Measurements from ENCODE around the gene CPNE4.

The CPNE4 gene

DNA sequence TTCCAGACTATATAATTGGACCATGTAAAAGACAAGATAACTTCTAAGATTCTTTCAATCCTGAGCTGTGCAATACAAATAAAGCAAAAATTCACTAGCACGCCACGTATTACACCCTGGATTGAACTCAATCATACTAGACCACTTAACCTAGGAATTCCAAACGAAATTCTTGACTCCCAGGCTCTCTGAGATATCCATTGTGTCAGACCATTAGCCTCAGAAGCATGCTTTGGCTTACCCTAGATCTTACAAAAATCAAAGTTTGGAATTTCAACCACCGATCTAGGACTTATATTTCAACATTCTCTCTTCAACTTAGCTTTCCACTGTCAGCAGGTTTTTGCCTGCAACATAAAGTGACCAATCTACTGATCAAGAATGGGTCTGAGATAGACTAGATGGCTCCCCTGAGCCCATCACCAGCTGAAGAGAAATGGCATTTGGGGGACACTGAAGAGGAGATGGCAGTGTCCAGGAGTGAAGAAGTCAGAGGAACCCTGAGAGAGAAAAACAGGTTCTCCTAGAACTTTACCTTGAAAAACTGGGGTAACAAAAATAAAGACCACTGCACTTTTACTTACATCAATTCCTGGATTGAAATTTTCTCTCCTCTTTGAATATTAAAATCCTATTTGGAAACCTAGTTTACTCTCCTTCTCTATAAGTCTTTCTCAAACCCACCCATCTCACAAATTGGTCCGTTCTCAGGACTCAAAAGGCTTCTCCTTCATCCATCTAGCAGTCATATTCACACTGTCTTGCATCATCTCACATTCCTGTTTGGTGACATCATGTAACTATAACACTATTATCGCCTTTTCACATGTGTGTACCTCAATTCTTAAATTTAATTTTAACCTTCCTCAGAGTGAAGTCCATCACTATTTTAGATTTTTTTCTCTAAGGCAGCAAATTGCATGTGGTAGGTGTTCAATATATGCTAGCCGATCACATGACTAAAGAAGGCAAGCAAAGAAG lies 18.5 kb downstream of the CPNE4 start:
- no peak for DNase-seq

GRCh38 chr3:132014105-132014504 lies 20.7 kb downstream of the CPNE4 start:
- no peak for DNase-seq

DNA sequence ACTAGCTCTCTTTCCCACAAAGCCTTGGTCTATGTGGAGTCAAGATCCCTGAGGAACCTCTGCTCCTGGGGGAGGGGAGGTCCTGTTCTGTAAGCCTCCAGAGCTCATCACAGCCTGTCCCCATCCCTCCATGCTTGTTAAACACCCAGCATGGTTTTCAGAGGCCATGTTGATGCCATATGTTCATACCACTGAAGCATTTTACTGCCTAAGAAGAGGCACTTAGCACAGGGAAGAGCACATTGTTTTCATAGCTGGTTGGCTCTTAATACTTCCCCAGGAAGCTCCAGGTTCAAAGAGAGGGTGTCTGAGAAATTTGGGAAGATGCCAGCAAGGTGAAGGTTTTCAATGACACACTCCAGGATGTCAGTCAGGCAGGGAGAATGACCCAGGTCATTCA lies 25.6 kb downstream of the CPNE4 start:
- DNase-seq, result no peak

DNA sequence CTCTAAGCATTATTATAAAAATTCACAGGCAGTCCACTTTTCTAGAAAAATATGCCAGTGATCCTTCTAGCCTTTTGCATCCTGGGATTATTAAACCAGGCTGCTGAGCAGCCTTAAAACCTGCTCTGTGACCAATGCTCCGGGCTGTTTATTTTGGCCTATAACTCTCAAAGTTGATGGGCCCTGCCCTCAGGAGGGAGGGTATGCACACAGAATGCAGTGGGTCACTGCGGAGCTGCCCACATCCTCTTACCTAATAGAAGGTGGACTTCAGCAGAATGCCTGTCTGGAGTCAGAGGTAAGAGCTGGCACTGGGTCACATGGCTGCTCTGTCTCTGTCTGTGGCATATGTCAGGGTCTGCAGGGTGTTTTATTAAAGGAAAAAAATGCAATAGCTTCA lies 26.0 kb downstream of the CPNE4 start:
- no peak for DNase-seq

- no peak for DNase-seq
Observed at GRCh38 chr3:132007617-132008016, 27.2 kb downstream of the CPNE4 start.

DNA sequence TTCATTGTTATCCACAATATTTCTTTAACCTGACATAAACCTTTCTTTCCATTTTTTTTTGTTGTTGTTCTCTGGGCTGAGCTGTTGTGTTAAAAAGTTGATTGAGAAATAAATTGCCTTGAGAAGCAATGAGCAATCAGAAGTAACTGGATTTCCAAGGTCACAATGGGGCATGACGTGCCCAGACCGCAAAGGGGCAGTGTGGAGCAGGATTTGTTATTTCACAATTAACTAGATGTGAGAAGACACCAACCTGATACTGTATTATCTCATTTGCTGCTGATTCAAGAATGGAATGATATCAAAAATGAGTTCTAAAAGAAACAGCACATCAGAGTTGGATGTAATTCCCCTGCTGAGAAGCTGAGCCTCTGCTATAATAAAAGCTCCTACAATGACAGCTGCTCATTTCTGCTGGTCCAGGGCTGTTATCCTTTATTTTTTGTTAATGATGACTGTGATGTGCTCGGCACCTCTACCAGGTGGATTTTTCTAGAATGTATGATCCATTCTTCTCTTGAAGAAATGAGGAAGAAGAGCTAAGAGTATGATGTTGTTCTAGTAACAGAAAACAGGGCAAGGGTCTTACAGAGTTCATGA lies 28.1 kb downstream of the CPNE4 start:
- DNase-seq, result peak; percentile 57 to 71 (median 60)

GRCh38 chr3:132004571-132004970 lies 30.2 kb downstream of the CPNE4 start:
- DNase-seq, result no peak

- DNase-seq, result no peak
Observed at GRCh38 chr3:132003685-132004084, 31.1 kb downstream of the CPNE4 start.

DNA sequence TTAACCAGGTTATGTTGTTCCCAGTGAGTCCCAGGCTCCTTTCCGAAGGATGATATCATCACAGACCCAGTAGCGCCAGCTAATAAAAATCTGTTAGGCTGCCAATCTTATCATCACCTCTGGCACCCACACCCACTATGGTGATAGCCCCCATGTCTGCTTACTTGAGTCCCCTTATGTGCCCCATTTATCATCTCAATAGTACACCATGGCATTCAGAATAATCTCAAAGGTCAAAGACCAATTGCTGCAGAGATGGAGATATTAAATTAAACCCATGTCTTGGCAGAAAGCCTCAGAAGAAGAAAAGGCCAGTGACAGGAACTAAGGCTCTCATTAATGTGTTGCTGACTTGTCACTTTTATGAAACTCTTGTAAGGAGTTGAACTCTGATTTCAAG lies 32.8 kb downstream of the CPNE4 start:
- no peak for DNase-seq

- no peak for DNase-seq
Observed at GRCh38 chr3:132001036-132001435, 33.8 kb downstream of the CPNE4 start.

- DNase-seq, result no peak
Observed at GRCh38 chr3:131998027-131998426, 36.8 kb downstream of the CPNE4 start.

DNA sequence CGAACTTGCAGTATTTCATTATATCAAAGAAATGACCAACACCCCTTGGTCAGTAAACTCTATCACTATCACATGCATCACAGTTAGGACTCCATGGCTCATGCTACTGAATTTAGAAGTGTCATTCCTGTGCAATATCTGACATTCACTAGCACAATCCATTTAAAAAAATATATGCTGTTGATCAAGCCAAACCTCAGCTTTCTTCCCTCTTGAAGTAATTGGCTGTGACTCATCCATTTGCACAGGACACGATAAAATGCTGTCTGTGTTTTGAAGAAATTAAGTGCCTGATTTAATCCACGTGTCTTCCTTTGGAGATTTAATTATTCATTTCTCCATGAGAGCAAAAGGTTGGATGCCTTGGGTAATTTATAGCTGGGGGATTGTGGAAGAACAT lies 38.9 kb downstream of the CPNE4 start:
- DNase-seq, result no peak

DNA sequence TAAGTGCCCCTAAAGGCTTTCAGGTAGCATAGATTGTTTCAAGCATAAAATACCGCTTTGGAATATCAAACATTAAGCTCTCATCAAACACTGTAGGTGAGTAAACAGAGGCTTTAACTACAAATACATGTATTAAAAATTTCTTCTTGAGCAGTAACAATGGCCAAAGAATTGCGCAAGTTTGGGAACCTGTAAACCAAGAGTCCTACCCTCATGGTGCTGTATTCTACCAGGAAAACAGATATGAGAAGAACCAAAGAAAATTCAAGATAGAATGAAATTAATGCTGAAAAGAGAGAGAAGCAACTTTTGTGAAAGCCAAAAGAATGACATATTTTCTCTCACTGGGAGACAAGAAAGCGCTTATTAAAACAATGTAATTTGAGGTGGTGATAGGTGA lies 45.5 kb downstream of the CPNE4 start:
- no peak for DNase-seq

GRCh38 chr3:131988209-131988608 lies 46.6 kb downstream of the CPNE4 start:
- DNase-seq, result no peak

- no peak for DNase-seq
Observed at GRCh38 chr3:131983689-131984088, 51.1 kb downstream of the CPNE4 start.

DNA sequence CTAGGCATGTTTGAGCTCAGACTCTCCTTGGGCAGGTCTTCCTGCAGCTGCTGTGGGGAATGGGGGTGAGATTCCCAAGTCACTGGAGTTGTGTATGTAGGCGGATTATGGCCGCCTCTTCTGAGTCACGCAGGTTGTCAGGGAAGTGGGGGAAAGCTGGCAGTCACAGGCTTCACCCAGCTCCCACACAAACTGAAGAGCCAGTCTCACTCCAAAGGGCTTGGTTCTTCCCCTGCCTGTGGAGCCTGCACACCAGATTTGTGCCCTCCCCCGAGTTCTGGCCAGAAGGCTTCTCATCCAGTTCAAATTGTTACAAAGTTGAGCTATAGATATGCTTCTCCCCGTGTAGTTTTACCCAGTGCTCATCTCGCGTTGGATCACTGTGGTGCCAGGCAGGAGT lies 53.5 kb downstream of the CPNE4 start:
- peak in 1 of 3 donors; percentile 46 for DNase-seq

DNA sequence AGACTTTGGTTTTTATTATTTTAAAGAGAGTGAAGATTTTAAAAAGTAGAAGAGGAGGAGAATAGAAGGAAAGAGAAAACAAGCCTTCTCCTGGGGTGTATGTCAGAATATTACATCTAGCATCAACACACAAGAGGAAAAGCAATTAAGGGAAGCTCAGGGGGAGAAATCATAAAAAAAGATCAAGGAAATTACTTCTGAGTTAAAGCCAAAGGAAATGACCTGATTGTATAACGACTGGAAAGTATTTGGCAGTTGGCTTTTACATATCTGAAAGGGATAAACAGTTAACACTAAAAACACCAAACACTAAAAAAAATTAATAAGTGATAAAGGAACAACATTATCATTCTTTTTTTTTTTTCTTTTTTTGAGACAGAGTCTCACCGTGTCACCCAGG lies 58.4 kb downstream of the CPNE4 start:
- DNase-seq, result no peak

DNA sequence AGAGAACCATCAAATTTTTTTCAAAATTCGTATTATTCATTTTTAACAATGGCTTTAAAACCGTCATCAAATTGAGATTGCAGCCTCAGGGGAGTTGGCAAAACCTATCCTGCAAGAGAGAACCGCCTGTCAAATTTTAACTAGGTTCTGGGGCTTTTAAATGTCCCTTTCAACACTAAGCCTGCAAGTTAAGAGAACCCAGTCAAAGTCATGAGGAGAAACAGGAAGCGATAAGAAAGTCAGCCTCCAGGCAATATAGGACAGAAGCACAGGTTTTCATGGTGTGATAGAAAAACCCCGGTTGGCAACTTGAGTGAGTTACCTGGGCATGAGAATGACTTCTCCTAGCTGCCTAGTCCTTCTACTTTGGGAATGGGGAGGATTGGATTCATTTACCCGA lies 59.8 kb downstream of the CPNE4 start:
- DNase-seq, result no peak

GRCh38 chr3:131973731-131974130 lies 61.1 kb downstream of the CPNE4 start:
- DNase-seq, result no peak

DNA sequence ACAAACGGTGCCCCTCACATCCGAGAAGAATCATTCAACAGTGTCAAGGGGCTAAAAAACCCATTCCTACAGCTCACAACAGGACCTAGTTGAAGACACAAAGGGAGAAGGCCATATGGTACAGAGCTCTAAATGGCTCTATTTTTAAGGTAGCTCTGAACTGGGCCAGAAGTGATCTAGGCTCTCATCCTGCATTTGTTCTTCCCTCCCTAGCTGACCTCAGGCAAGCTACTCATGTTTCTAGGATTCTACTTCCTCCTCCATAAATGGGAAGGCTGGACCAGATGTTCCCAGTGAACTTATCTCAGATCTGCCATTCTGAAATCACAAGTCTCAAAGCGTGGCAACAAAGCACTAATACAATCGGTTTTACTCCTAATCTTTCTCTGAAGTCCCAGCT lies 62.3 kb downstream of the CPNE4 start:
- no peak for DNase-seq

DNA sequence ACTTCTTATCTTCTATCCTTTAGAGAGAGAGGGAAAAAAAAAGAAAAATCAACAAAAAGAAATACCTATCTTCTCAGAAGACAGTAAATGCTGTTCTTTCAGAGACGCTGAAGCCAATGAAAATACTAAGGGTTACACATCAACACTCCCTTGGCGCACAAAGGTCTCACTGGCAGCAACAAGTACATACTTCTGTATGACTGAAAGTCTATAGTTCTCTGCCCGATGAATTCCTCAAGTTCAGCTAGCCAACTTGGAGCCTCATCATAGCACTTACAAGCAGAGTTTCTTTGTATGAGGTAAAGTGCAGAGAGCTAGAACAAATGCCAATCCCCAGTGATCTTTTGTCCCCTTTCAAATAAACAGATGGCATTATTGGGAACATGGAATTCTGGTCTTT lies 62.7 kb downstream of the CPNE4 start:
- no peak for DNase-seq

DNA sequence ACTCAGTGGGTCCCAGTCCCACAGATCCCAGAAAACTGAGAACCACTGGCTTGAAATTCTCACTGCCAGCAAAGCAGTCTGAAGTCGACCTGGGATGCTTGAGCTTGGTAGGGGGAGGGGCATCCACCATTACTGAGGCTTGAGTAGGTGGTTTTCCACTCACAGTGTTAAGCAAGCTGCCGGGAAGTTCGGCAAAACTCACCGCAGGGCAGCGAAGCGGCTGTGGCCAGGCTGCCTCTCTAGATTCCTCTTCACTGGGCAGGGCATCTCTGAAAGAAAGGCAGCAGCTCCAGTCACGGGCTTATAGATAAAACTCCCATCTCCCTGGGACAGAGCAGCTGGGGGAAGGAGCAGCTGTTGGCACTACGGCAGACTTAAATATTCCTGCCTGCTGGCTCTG lies 71.4 kb downstream of the CPNE4 start:
- DNase-seq, result peak in 1 of 3 donors; percentile 17

GRCh38 chr3:131962982-131963381 lies 71.8 kb downstream of the CPNE4 start:
- peak; percentile 6 to 88 (median 50) for DNase-seq

GRCh38 chr3:131960324-131960723 lies 74.5 kb downstream of the CPNE4 start:
- peak; percentile 27 to 73 (median 69) for DNase-seq

Data from suppressor macrophage treated with lipopolysaccharide for 1 hour (primary cell).